IPS-18a (cell line): ENCODE results near the gene CD55.

Experiments
- H3K27ac ChIP-seq: one replicate; pipeline ENCODE4 v1.5.1; 2013; ENCODE audit warnings: low read length
- H3K27me3 ChIP-seq: one replicate; pipeline ENCODE4 v1.6.1; 2013; ENCODE audit warnings: mild to moderate bottlenecking, low read length; ENCODE audit not compliant: control insufficient read depth, insufficient read depth
- H3K36me3 ChIP-seq: one replicate; pipeline ENCODE4 v1.6.1; 2013; ENCODE audit warnings: low read depth, low read length; ENCODE audit not compliant: control insufficient read depth
- H3K4me1 ChIP-seq: one replicate; pipeline ENCODE4 v1.6.1; 2013; ENCODE audit warnings: low read depth, low read length; ENCODE audit not compliant: control insufficient read depth
- H3K4me3 ChIP-seq: one replicate; pipeline ENCODE4 v1.5.1; 2013; ENCODE audit warnings: low read length
- H3K9ac ChIP-seq: one replicate; pipeline ENCODE4 v1.6.1; 2013; ENCODE audit warnings: mild to moderate bottlenecking, low read length, moderate library complexity
- H3K9me3 ChIP-seq: one replicate; pipeline ENCODE4 v1.6.1; 2013; ENCODE audit warnings: low read depth, low read length; ENCODE audit not compliant: control insufficient read depth

Gene CD55

GRCh38 chr1:207321079-207321789 is at the start of gene CD55:
CD55 (plus strand) TSS chr1:207321678; CDS start chr1:207321766, 88 bp downstream.
- Histone ChIP-seq H3K36me3 (peaks cover 15% of the 10 kb centered on the region), H3K4me3 (peak within 1 kb of the TSS; percentile 98), H3K27me3 (peaks cover 8% of the 10 kb centered on the region), H3K27ac (peak within 1 kb of the TSS; percentile 71), H3K9ac (peak within 1 kb of the TSS; percentile 92), H3K9me3 (no peaks in the 10 kb centered on the region), H3K4me1 (peaks cover 8% of the 10 kb centered on the region)

GRCh38 chr1:207274882-207275281 is 46.6 kb upstream of the CD55 start:
- Histone ChIP-seq H3K36me3 (no peaks in the 10 kb centered on the region), H3K9ac (no peak overlapping the region), H3K27ac (no peak overlapping the region), H3K4me3 (no peak overlapping the region), H3K27me3 (no peaks in the 10 kb centered on the region), H3K9me3 (no peaks in the 10 kb centered on the region), H3K4me1 (no peaks in the 10 kb centered on the region)

- Histone ChIP-seq H3K27ac (no peak overlapping the region), H3K9ac (no peak overlapping the region), H3K9me3 (no peaks in the 10 kb centered on the region), H3K27me3 (no peaks in the 10 kb centered on the region), H3K36me3 (no peaks in the 10 kb centered on the region), H3K4me3 (no peak overlapping the region), H3K4me1 (no peaks in the 10 kb centered on the region)
These were observed 45.0 kb upstream of the CD55 start for GRCh38 chr1:207276465-207276864.

- Histone ChIP-seq H3K27ac (no peak overlapping the region), H3K4me3 (no peak overlapping the region), H3K9ac (no peak overlapping the region), H3K4me1 (no peaks in the 10 kb centered on the region), H3K27me3 (no peaks in the 10 kb centered on the region), H3K9me3 (no peaks in the 10 kb centered on the region), H3K36me3 (no peaks in the 10 kb centered on the region)
These were observed 44.2 kb upstream of the CD55 start for GRCh38 chr1:207277241-207277640.

GRCh38 chr1:207279652-207280051 is 41.8 kb upstream of the CD55 start:
- H3K4me3 ChIP-seq: no peak overlapping the region
- H3K36me3 ChIP-seq: no peaks in the 10 kb centered on the region
- no peak overlapping the region for H3K9ac ChIP-seq
- no peak overlapping the region for H3K27ac ChIP-seq
- H3K27me3 ChIP-seq: no peaks in the 10 kb centered on the region
- no peaks in the 10 kb centered on the region for H3K4me1 ChIP-seq
- H3K9me3 ChIP-seq: no peaks in the 10 kb centered on the region

- Histone ChIP-seq H3K9me3 (no peaks in the 10 kb centered on the region), H3K9ac (no peak overlapping the region), H3K4me1 (no peaks in the 10 kb centered on the region), H3K4me3 (no peak overlapping the region), H3K36me3 (no peaks in the 10 kb centered on the region), H3K27me3 (no peaks in the 10 kb centered on the region), H3K27ac (no peak overlapping the region)
These were observed 40.8 kb upstream of the CD55 start for GRCh38 chr1:207280706-207281105.

GRCh38 chr1:207282058-207282457 is 39.4 kb upstream of the CD55 start:
- H3K36me3 ChIP-seq: no peaks in the 10 kb centered on the region
- H3K9ac ChIP-seq: no peak overlapping the region
- H3K9me3 ChIP-seq: no peaks in the 10 kb centered on the region
- no peak overlapping the region for H3K27ac ChIP-seq
- H3K4me3 ChIP-seq: no peak overlapping the region
- no peaks in the 10 kb centered on the region for H3K27me3 ChIP-seq
- H3K4me1 ChIP-seq: peaks cover 8% of the 10 kb centered on the region

GRCh38 chr1:207282496-207283380 is 38.7 kb upstream of the CD55 start:
- Histone ChIP-seq H3K4me3 (no peak overlapping the region), H3K27ac (no peak overlapping the region), H3K27me3 (no peaks in the 10 kb centered on the region), H3K4me1 (peaks cover 13% of the 10 kb centered on the region), H3K36me3 (no peaks in the 10 kb centered on the region), H3K9me3 (no peaks in the 10 kb centered on the region), H3K9ac (no peak overlapping the region)

GRCh38 chr1:207283421-207283820 is 38.1 kb upstream of the CD55 start:
- H3K4me3 ChIP-seq: no peak overlapping the region
- H3K36me3 ChIP-seq: no peaks in the 10 kb centered on the region
- H3K9ac ChIP-seq: no peak overlapping the region
- no peak overlapping the region for H3K27ac ChIP-seq
- no peaks in the 10 kb centered on the region for H3K27me3 ChIP-seq
- H3K4me1 ChIP-seq: peaks cover 19% of the 10 kb centered on the region
- H3K9me3 ChIP-seq: no peaks in the 10 kb centered on the region

- Histone ChIP-seq H3K27me3 (no peaks in the 10 kb centered on the region), H3K4me1 (peaks cover 20% of the 10 kb centered on the region), H3K36me3 (no peaks in the 10 kb centered on the region), H3K9ac (no peak overlapping the region), H3K4me3 (no peak overlapping the region), H3K27ac (no peak overlapping the region), H3K9me3 (no peaks in the 10 kb centered on the region)
These were observed 37.1 kb upstream of the CD55 start for GRCh38 chr1:207284209-207284897.

GRCh38 chr1:207286786-207287468 is 34.6 kb upstream of the CD55 start:
- H3K27me3 ChIP-seq: no peaks in the 10 kb centered on the region
- H3K9me3 ChIP-seq: no peaks in the 10 kb centered on the region
- no peak overlapping the region for H3K9ac ChIP-seq
- H3K36me3 ChIP-seq: no peaks in the 10 kb centered on the region
- H3K27ac ChIP-seq: no peak overlapping the region
- peaks cover 20% of the 10 kb centered on the region for H3K4me1 ChIP-seq
- H3K4me3 ChIP-seq: no peak overlapping the region
